Measurements from ENCODE around the gene HOXA7. TPM values are rescaled to one million over a fixed set of nuclear protein-coding genes. Genes with fewer than 3 reads are reported as not detected.

Gene HOXA7
- total and polyA plus RNA-seq, 11 donors, result 0.29 TPM; not detected in 10

- Histone ChIP-seq H3K9me3 (no peaks in the 10 kb centered on the region), H3K27me3 (peaks cover 89 to 100% (median 99%) of the 10 kb centered on the region in 9 donors), H3K27ac (peak overlapping the region in 1 of 12 donors; percentile 92), H3K36me3 (no peaks in the 10 kb centered on the region), H3K4me3 (peak overlapping the region in 11 of 12 donors; percentile 1 to 39 (median 33)), H3K4me1 (peaks cover 3 to 59% (median 24%) of the 10 kb centered on the region in 12 donors)
- TF ChIP-seq POLR2A (IDR thresholded peaks at IDR 0.05) (no peak), CTCF (IDR thresholded peaks at IDR 0.05) (peak; percentile 64 to 90 (median 82))
- WGBS, 4 donors, result 1 to 2% (median 2%) methylated on average over 34 to 58 of the region's 58 CpGs
- peak; percentile 52 to 80 (median 64) for DNase-seq
- intact Hi-C loops (cut with DNase I), result loop anchor here in 5 of 10 donors (10.0 kb wide), 3 partner anchors 1066 to 1286 kb away; no protein-coding TSS in a partner anchor
- peak; percentile 55 to 85 (median 71) for ATAC-seq
Observed at GRCh38 chr7:27150568-27151340, 5.7 kb downstream of the HOXA7 start.

- WGBS, 4 donors, result 27 to 51% (median 37%) methylated on average over 13 of the region's 13 CpGs
- Histone ChIP-seq H3K4me3 (peak overlapping the region in 2 of 12 donors; percentile 33 to 38), H3K27me3 (peaks cover 89 to 100% (median 99%) of the 10 kb centered on the region in 9 donors), H3K4me1 (peaks cover under 1 to 56% (median 23%) of the 10 kb centered on the region in 12 donors), H3K9me3 (no peaks in the 10 kb centered on the region), H3K36me3 (no peaks in the 10 kb centered on the region), H3K27ac (peak overlapping the region in 1 of 12 donors; percentile 92)
- TF ChIP-seq CTCF (IDR thresholded peaks at IDR 0.05) (no peak), POLR2A (IDR thresholded peaks at IDR 0.05) (no peak)
- intact Hi-C loops (cut with DNase I), result loop anchor here in 5 of 10 donors (10.0 kb wide), 3 partner anchors 1065 to 1285 kb away; no protein-coding TSS in a partner anchor
- ATAC-seq, result no peak
- peak in 2 of 5 donors; percentile 5 to 61 for DNase-seq
Observed at GRCh38 chr7:27149842-27150567, 6.5 kb downstream of the HOXA7 start.

GRCh38 chr7:27148756-27149641 is 7.5 kb downstream of the HOXA7 start:
- H3K27ac ChIP-seq, result peak overlapping the region in 1 of 12 donors; percentile 76
- TF ChIP-seq POLR2A (IDR thresholded peaks at IDR 0.05) (no peak), CTCF (IDR thresholded peaks at IDR 0.05) (no peak)
- DNase-seq, result peak in 1 of 5 donors; percentile 37
- H3K36me3 ChIP-seq, result no peaks in the 10 kb centered on the region
- ATAC-seq, result no peak
- WGBS, 4 donors, result 15 to 40% (median 31%) methylated on average over 28 to 30 of the region's 30 CpGs
- no peak overlapping the region for H3K4me3 ChIP-seq
- peaks cover 0 to 56% (median 20%) of the 10 kb centered on the region in 12 donors for H3K4me1 ChIP-seq
- peaks cover 88 to 100% (median 99%) of the 10 kb centered on the region in 9 donors for H3K27me3 ChIP-seq
- no peaks in the 10 kb centered on the region for H3K9me3 ChIP-seq
- intact Hi-C loops (cut with DNase I), result no loop called here

Data from heart left ventricle (tissue), 16 donors.